HG02973 (cell line): Measurements from ENCODE around the gene FOXM1.

Experiments
- ATAC-seq: cut with Tn5 transposase; IDR thresholded peaks from one replicate; pipeline ENCODE4 v1.9.1; 2021; ENCODE audit warnings: moderate library complexity; ENCODE audit not compliant: unreplicated experiment

Gene FOXM1, protein sequence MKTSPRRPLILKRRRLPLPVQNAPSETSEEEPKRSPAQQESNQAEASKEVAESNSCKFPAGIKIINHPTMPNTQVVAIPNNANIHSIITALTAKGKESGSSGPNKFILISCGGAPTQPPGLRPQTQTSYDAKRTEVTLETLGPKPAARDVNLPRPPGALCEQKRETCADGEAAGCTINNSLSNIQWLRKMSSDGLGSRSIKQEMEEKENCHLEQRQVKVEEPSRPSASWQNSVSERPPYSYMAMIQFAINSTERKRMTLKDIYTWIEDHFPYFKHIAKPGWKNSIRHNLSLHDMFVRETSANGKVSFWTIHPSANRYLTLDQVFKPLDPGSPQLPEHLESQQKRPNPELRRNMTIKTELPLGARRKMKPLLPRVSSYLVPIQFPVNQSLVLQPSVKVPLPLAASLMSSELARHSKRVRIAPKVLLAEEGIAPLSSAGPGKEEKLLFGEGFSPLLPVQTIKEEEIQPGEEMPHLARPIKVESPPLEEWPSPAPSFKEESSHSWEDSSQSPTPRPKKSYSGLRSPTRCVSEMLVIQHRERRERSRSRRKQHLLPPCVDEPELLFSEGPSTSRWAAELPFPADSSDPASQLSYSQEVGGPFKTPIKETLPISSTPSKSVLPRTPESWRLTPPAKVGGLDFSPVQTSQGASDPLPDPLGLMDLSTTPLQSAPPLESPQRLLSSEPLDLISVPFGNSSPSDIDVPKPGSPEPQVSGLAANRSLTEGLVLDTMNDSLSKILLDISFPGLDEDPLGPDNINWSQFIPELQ

DNA sequence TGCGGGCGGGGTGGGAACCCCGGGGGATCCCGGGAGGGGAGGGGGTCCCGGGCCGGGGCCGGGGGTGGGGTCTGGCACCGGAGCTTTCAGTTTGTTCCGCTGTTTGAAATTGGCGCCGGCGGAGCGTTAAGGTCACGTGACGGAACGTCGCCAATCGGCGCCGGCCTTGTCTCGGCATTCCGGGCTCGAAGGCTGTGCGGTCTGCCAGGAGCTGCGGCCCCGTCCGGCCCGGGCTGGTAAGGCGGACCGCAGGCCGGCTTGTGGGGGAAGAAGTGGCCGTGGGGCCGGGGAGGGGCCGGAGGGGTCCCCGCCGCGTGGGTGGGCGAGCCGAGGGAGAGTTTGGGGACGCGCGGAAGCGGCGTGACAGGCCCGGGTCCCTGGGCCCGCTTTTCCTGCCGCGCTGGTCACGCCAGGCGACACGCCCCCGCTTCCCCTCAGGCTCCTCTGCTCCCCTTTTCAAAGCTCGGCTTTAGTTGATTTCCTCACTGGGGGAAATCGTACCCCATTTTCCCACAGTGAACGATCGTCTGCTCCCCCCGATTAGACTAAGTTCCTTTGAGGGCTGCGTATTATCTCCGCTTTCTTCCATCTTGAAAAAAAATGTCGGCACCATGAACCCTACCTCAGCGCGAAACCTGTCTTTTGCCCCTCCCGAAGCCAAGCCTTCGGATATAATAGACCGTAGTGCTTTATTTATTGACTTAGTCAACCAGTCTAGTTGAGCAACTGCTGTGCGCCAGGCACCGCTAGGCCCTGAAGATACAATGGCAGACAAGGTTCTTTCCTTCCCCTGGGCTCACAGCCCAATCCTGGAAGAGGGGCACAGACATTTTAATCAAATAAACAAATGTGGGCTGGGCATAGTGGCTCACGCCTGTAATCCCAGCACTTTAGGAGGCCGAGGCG, at the start of gene FOXM1, which contains the start of gene RHNO1:
FOXM1 (minus strand) TSS at position 128 of the 906 bp plus-strand sequence. CDS start 2,696 bp downstream, outside the sequence.
RHNO1 (plus strand) TSS at position 177 of the 906 bp plus-strand sequence. CDS start 8,144 bp downstream, outside the sequence.
- ATAC-seq = peak; percentile 69

DNA sequence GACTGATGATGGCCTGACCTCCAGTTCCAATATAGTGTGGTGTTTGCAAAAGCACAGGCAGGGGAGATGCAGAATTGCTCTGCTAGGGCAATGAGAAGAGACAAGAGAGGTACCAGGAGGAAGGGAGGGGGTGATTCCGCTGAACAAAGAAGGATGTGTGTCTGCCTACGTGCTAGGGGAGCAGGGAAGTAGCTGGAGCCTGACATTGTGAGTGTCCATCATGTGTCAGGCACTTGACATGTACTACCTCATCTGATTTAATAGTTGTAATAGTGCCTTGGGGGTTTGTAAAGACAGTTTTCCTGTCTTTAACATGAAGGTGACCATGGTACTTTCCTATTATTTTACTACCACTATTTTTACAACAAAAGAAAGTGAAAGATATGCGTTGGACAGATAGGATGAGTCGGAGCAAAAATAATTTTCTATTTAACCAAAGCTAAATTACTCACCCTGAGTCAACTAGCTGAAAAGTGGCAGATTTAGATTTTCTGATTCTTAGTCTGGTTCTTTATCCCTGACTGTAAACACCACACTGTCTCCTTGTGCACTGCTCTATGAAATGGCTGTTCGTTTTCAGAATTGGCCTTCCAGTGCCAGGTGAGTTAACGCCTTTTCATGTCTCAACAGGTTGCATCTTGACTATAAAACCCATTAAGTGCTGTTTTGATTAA, 48.5 kb upstream of the FOXM1 start:
- no peak for ATAC-seq

DNA sequence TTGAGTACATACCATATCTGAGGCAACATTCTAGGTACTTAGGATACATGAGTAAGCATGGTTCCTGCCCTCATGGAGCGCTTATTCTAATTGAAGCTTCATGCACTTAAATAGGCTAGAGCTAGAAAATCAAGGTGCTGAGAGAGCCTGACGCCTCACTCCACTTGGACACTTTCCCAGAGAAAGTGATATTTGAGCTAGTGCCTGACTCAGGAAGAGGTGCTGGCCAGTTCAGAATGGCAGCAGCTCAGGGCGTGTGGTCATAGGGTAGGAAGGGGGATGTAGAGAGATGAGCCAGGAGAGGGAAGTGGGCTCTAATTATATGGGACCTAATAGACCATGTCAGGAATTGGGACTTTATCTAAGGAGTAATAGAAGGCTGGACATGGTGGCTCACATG, 47.0 kb upstream of the FOXM1 start:
- ATAC-seq = no peak

DNA sequence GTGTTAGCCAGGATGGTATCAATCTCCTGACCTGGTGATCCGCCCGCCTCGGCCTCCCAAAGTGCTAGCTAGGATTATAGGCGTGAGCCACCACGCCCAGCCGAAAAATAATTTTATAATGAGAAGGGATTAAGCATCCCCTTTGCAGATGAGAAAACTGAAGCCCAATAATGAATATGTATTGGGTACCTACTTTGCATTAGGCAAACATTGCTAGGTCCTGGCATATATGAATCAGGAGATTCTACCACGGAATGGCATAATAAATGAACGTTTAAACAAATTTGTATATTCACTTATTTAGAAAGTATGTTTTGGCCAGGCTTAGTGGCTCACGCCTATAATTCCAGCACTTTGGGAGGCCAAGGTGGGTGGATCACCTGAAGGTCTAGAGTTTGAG, 46.1 kb upstream of the FOXM1 start:
- no peak for ATAC-seq

DNA sequence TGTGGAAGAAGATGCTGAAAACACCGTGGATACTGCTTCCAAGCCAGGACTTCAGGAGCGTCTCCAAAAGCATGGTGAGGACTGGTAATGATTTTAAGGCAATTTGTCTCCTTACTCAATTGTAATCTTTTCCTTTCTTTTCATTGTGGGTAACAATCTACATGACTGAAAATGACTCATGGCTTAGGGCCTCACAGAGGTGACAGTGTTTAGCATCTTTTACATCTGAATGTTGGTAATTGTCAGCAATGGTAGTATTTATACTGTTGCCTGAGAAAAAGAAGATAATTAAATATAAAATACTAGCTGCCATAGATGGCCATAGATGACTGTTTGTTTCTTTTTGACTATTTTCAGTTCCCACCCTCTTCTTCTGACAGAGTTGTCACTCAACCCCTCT, 45.4 kb upstream of the FOXM1 start:
- ATAC-seq = no peak

DNA sequence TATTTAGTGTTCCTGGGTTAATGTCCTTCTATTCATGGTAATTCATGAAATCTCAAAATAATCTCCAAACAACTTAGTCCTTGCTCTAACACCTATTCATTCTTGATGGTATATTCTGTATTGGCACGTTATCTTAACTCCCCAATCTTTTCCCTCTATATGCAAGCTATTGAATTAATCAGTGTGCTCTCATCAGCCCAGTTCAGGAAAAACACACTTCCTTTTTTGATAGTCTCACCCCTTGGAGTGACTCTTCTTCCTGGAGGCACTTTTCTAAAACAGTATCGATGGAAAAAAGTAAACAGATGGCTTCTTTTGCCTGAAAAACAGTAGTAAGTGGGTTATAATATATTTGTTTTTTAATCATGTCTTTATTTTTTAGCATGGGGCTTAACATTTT, 42.3 kb upstream of the FOXM1 start:
- ATAC-seq = no peak

DNA sequence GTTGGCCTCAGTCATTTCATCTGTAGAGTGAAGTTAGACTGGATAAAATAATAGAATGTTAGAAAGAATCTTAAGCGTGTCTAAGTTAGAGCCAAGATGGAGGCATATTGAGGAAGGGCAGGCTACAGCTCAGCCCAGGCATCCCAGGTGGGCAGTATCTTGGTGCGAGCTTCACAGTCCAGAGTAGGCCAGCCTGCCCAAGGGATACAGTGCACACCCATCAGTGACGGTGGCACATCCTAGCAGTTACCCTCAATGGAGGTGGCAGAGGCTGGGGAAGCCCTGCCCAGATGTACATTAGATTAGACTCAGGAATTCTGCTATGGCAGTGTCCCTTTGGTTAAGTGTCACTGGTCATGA, 35.2 kb upstream of the FOXM1 start:
- no peak for ATAC-seq

DNA sequence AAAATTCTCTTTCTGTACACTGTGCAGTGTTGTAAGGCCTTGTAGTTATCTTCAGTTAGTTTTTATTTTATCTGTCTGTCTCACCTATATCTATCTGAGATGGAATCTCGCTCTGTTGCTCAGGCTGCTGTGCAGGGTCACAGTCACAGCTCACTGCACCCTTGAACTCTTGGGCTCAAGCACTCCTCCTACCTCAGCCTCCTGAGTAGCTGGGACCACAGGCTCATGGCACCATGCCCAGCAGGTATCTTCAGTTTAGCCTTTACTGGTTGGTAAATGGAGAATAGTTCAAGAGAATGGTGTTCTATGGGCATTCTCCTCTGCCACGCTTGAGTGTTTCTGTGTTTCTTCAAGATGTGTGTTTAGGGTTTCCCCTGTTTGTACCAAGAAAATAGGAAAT, 27.3 kb upstream of the FOXM1 start:
- no peak for ATAC-seq

DNA sequence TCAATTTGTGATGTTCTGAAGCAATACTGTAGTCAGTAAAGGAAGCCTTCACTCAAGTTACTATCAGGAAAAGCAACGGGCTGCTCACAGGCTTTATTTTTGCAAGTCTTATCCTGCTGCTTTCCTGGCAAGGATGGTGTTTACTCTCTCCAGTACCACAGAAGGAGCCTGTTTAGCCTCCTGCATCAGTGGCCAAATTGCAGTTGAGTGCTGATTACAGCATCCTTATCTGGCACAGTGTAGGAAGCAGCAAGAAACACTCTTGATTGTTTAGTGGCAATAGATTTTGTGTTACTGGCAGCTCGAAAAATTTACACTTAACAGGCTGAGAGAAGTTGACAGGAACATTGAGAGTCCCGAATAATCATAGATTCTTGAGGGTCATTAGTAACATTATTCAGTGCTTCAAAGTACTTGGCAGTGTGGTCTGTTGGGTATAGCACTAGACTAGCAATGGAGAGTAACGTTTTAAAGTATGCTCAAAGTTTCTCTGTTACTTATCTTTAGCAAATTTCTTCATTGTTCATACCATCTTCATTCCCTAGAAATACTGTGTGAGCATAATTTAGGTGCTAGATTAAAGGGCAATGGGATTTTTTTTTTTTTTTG, 25.4 kb upstream of the FOXM1 start:
- no peak for ATAC-seq

DNA sequence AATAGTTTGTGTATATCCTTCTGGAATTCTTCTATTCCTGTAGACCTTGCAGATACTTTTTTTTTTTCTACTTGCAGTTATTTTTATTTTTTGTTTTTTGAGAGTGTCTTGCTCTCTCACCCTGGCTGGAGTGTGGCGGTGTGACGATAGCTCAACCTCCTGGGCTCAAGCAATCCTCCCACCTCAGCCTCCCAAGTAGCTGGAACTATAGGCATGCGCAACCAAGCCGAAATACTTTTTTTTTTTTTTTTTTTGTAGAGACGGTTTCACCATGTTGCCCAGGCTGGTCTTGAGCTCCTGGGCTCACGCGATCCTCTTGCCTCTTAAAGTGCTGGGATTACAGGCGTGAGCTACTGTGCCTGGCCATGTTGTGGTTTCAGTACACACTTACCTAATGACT, 23.7 kb upstream of the FOXM1 start:
- ATAC-seq = no peak

DNA sequence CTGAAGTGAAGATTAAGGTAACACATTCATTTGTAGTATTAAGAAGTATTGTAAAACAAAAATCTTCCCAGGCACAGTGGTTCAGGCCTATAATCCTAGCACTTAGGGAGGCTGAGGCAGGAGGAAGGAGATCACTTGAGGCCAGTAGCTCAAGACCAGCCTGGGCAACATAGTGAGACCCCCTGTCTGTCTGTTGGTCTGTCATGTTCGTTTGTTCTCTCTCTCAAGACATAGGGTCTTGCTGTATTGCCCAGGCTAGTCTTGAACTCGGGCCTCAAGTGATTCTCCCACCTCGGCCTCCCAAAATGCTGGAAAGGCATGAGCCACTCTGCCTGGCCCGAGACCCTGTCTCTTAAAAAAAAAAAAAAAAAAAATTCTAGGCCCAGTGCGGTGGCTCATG, 20.4 kb upstream of the FOXM1 start:
- no peak for ATAC-seq

DNA sequence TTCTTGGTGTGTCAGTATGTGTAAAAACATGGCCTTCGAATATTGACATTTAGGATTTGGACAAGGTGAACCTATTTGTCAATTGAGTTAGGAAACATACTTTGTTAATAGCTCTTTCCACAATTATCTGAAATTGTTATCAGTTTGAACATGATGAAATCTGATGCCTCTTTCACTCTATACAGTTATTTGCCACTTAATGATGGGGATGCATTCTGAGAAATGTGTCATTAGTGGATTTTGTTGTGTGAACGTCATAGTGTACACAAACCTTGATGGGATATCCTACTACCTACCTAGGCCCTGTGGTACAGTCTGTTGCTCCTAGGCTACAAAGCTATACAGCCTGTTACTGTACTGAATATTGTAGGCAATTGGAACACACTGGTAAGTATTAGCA, 18.5 kb upstream of the FOXM1 start:
- no peak for ATAC-seq

DNA sequence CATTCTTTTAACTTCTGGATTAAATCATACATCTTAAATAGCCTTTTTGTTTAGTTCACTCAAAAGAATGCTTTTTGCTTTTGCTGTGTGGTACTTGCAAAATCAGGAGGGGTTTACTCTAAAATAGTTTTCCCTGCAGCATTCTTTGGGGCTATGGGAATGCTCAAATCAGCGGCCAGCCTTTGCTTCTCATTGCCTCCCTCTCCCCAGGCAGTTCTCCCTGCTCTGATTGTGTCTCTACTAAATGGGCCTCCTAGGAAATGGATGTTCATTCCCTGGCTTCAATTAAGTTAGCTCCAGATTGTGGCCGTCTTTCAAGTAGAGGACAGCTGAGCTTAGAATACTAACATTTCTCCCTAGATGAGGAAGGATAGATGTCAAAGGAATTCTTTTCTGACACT, 18.1 kb upstream of the FOXM1 start:
- ATAC-seq = no peak

DNA sequence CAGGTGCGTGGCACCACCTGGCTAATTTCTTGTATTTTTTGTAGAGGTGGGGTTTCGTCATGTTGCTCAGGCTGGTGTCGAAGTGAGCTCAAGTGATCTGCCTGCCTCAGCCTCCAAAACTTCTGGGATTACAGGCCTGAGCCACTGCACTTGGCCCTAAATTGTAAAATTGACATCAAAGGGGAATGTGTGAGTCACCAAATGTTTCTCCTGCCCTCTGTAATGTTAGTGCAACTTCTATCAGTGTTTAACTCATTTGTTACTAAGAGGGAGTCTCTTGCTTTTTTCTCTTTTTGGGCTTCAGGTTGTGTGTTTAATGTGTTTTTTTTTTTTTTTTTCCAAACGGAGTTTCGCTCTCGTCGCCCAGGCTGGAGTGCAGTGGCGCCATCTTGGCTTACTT, 16.0 kb upstream of the FOXM1 start:
- ATAC-seq = no peak

DNA sequence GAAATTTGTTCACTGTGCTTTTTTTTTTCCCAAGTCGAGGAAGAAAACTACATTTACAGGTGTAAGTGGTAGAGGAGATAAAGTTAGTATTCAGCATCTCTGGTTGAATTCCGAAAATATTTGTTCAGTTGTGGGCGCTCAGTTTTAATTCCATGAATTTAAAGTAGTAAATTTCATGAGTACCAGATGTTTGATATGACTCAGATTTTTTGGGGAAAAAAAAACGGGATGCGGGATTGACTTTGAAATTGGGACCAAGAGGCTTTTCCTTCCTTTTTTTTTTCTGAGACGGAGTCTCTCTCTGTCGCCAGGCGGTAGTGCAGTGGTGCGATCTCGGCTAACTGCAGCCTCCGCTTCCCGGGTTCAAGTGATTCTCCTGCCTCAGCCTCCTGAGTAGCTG, 15.3 kb upstream of the FOXM1 start:
- no peak for ATAC-seq

DNA sequence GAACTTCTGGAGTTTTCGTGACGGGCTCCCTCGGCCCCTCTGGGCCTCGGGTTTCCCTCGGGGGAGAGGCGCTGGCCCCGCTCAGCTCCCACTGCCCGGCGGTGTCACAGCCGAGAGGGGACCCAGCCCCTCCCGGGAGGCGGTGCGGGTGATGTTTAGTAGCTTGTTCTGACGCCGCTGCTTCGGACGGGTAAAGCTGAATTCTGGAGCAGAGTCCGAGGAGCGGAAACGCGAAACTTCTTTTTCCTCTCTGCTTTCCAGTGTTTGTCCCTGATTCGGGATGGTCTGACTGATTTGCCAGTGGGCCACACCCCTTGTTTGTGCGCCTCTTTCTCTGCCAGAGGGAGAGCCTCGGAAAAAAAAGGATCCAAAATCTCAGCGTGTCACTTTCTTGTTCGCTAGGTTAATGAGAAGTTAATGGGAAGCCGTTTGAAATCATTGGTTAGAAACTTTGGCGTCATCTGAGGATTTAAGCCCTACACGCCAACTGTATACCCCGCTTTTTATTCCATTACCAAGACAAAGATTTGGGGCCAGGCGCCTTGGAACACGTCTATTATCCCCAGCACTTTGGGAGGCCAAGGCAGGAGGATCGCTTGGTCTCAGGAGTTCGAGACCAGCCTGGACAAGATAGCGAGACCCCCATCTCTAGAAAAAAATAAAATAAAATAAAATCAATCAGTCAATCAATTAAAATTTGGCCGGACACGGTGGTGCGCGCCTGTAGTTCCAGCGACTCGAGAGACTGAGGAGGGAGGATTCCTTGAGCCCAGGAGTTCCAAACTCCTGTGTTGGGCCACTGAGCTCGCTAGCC, 14.5 kb upstream of the FOXM1 start:
- ATAC-seq = peak; percentile 19

DNA sequence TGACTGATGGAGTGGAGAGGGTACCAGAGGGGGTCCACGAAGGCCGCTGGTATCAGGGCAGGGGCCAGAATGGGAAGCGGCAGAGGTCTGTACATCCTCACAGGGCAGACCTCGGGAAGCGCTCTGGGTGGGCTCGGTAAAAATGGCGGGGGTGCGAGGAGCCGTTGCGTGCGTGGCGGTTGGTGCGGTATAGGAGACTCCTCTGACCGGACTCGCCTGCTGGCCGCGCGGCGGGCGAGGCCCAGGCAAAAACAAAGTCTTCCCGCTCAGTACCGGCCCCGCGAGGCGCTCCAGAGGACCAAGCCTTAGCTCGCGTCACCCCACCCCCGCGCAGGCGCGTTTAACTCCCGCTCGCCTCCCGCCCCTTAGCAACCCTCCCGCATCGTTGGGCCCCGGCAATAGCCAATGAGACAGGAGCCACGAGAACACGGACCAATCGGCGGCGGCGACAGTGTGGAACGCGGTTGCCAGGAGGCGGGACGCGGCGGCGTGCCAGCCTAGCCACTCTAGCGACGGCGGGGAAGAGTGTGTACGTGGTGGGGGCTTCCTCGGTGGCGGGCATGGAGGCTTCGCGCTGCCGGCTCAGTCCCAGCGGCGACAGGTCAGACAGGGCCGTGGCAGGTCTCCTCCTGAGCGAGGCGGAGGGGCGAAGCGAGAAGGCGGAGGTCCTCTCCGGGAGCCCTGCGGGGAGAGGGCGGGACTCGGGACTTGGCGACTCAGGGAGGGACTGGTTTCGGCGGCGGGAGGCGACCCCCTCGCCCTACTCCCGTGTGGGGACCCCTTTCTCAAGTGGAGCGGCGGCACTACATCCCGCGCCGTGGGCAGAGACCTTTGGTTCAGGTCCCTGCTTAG, 13.6 kb upstream of the FOXM1 start, which contains the start of gene TULP3:
TULP3 (plus strand) TSS at position 504 of the 852 bp plus-strand sequence; CDS start at position 561, 57 bp downstream.
- ATAC-seq = peak; percentile 93

DNA sequence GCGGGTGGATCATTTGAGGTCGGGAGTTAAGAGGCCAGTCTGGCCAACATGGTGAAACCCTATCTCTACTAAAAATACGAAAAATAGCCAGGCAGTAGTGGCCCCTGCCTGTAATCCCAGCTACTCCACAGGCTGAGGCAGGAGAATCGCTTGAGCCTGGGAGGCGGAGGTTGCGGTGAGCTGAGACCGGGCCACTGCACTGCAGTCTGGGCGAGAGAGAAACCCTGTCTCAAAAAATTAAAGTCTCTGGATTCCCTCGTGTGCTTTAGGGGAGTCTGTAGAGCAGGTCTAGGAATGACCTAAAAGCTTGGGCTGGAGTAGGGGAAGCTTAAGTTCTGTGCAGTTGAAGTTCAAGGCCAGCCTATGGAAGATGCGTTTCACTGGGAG, 13.0 kb upstream of the FOXM1 start:
- ATAC-seq = no peak
